ENCODE results near the gene THAP12.
"Not testable (repeated sequence)": the region's sequence is repeated elsewhere in the genome, so short reads cannot be mapped to it uniquely, and the experiment has no call there.

Gene THAP12, protein sequence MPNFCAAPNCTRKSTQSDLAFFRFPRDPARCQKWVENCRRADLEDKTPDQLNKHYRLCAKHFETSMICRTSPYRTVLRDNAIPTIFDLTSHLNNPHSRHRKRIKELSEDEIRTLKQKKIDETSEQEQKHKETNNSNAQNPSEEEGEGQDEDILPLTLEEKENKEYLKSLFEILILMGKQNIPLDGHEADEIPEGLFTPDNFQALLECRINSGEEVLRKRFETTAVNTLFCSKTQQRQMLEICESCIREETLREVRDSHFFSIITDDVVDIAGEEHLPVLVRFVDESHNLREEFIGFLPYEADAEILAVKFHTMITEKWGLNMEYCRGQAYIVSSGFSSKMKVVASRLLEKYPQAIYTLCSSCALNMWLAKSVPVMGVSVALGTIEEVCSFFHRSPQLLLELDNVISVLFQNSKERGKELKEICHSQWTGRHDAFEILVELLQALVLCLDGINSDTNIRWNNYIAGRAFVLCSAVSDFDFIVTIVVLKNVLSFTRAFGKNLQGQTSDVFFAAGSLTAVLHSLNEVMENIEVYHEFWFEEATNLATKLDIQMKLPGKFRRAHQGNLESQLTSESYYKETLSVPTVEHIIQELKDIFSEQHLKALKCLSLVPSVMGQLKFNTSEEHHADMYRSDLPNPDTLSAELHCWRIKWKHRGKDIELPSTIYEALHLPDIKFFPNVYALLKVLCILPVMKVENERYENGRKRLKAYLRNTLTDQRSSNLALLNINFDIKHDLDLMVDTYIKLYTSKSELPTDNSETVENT

DNA sequence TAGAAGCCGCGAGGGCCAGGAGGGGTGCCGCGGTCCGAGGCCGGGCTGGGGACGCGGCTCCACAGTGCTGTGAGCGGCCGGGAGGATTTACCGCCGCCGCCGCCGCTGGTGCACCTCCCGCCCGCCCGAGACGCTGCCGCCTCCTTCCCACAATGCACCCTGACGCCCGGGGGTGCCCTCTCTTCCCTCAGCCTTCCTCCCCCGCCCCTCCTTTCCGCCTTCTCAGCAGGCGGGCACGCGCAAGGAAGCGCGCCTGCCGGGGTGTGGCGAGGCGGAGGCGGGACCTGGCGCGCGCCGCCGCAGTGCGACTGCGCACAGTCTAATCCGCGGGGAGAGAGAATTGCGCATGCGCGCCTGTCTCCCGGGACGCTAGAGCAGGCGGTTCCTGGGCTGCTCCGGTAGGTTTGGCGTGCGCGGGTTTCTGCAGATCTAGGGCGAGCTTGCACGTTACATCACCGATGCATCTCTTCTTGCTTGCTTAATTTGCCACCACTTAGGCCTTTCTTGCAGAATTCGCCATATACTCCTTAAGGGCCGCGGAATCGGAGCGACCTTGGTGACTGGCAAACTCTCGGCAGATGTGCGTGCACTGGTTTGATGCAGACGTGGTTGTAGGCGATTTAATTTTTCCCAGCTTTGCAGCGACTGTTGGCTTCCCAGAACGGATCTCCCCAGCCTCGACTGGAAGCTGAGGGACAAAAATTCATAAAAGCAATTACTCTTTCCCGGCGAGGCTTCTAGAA lies at the start of gene THAP12, which contains the start of gene GVQW3:
THAP12 (minus strand) TSS at position 156 of the 743 bp plus-strand sequence. CDS start 296 bp downstream, outside the sequence.
GVQW3 (plus strand) TSS at position 347 of the 743 bp plus-strand sequence. CDS start 506 bp downstream, outside the sequence.
- H3K4me3 ChIP-seq: peak within 1 kb of the TSS; percentile 82 to 99 (median 95)
- peak within 1 kb of the TSS; percentile 23 to 97 (median 89) for H3K27ac ChIP-seq

DNA sequence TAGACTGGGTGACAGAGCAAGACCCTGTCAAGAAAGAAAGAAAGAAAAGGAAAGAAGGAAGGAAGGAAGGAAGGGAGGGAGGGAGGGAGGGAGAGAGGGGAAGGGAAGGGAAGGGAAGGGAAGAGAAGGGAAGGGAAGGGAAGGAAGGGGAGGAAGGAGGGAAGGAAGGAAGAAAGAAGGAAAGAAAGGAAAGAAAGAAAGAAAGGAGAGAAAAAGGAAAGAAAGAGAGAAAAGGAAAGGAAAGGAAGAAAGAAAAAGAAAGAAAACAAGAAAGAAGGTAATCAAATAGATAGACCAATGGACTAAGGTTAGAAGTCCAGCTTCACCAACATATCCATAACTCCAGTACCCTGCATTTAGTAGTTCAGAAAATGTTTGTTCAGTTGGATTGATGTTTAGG lies 45.7 kb upstream of the THAP12 start:
- Histone ChIP-seq H3K4me3 (no peak overlapping the region), H3K27ac (no peak overlapping the region)

DNA sequence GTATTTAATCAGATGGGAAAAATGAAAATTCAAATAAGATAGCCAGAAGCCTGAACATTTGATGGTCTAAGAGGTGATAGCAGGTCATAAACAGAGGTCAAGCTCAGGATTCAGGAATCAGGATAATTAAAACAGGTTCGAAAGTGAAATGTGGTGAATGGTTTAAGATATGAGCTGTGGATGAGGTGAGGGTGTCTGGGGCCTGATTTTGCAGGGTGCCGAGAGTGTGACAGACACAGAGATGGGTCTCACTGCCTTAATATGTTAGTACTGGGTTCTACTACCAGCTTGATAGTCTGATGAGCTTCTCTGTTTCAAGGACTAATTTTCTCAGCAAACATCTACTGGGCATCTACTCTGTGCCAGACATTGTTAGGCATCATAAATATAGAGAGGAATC lies 44.0 kb upstream of the THAP12 start:
- H3K4me3 ChIP-seq: no peak overlapping the region
- no peak overlapping the region for H3K27ac ChIP-seq

DNA sequence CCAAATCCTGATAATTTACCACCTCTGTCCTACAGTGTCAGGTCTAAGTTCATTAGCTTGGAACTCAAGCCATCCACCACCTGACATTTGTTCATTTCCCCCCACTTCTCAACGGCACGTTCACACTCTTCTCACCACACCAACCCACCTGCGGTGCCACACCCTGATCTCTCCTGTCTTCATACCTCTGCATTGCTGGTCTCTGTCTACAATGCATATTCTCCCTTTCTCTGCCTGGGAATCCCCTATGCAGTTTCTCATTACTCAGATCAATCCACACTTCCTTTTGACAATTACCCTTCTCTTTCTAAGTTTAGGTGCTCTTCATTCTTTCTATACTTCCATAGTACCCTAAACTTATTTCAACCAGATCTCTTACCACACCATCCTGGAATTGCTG lies 43.4 kb upstream of the THAP12 start:
- no peak overlapping the region for H3K4me3 ChIP-seq
- H3K27ac ChIP-seq: no peak overlapping the region

DNA sequence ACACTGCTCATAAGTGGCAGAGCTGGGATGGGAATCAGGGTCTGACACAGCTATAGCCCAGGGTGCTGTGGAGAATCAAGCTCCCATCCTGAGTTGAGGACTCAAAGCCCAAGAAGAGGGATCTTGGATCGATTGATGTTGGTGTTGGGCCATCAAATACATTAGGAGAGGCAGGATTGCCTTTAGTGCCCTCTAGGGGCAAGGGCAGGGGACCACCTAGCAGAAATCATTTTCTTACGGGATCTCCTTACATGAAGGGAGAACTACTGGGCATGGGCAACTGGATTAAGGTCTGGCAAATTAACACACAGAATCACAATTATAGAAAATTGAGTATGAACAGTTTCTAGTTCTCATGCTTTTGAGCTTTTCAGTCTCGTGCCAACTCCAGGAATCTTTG lies 39.0 kb upstream of the THAP12 start:
- Histone ChIP-seq H3K27ac (no peak overlapping the region), H3K4me3 (no peak overlapping the region)

DNA sequence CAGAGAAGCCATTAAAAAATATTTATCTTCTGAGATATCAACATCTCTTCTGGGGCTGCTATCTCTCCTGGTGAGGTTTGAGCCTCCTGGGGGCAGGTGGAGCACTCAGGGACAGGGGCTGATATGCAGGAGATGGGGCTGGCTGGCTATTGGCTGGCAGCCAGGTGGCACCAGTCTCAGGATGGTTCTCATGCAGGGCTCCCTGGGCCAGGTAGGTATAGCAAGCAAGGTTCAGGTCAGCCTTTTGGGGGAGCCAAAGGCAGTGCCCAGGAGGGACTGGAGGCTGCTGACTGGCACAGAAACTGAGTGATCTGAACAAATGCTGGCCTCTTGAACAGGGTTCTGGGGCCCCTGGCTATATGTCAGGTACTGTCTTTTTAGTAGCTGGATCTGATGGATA lies 34.1 kb upstream of the THAP12 start:
- Histone ChIP-seq H3K4me3 (no peak overlapping the region), H3K27ac (no peak overlapping the region)

DNA sequence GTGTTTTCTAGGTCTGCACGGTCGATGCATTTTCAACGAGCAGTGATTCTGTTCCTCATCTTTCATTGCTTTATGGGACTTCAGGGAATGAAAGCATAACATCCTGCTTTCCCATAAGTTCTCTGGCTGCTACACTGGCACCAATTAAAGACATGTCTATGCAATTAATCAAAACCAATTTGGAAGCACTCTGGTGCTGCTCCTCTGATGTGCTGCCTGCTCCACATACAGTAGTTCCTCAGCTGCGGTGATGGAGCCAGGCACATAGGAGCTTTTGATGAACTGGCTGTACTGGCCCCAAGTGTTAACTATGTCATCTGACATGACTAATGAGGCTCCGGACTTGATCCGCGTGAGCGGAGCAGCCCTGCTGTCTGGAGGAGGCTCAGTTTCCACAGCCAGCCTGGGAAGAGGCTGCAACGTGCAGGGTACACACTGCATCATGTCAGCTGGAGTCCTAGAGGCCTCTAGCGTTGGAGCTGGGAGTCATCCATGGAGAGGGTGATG lies 30.0 kb upstream of the THAP12 start:
- no peak overlapping the region for H3K4me3 ChIP-seq
- no peak overlapping the region for H3K27ac ChIP-seq

DNA sequence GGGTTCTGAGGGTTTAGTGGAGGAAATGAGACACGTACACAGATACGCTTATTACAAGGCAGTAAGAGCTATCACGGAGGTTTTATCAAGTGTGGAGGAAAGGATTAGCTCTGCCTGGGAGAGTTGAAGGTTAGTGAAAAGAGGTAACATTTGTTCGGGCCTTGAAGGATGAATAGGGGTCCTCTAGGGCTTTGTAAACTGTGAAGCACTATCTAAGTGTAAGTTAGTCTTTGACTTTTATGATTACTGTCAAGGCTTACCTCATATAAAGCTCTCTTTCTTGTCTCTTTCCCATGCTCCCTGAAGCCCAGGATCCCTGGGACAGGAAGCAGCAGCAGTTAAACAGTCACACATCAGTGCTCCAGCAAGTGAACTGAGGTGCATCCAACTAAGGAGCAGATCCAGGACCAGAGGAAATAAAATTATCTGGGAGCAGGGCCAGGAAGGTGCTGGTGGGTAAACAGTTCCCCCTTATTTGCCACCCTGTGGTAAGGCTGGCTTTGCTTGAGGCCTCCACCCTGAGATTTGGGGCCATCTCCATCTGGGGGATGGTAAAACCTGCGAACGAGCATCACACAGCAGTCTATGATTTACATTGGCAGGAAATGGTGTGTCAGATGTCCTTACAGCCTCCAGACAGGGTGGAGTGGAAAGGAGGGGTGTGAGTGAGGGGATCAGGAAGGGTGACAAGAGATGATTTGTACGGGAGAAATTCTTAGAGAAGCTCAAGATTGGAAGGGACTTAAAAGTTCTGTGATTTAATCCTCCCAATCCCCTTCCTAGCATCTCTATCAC lies 27.4 kb upstream of the THAP12 start:
- H3K4me3 ChIP-seq: no peak overlapping the region
- H3K27ac ChIP-seq: no peak overlapping the region

DNA sequence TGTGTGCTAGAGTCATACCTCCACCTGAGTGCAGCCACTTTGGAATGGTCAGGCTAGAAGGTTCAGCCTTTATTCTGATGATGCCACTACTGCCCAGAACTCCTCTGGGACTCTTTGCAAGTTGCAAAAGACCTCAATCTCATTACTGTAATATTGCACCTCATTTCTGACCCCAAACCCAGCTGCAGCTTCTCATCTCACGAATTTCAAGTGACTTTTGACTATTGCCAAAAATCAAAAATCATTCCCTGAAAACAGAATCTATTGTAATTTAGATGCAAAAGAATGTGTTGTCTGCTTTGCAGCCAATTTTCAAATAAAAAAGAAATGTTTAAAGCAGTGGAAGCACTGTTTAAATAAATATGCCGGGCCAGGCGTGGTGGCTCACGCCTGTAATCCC lies 25.4 kb upstream of the THAP12 start:
- no peak overlapping the region for H3K4me3 ChIP-seq
- H3K27ac ChIP-seq: no peak overlapping the region

DNA sequence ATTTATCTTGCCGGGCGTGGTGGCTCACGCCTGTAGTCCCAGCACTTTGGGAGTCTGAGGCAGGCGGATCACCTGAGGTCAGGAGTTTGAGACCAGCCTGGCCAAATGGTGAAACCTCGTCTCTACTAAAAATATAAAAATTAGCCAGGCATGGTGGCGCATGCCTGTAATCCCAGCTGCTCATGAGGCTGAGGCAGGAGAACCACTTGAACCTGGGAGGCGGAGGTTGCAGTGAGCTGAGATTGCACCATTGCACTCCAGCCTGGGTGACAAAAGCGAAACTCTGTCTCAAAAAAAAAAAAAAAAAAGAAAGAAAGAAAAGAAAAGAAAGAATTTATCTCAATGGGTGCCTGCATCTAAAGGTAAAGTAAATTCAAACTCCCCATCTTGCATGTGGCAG lies 20.6 kb upstream of the THAP12 start:
- not testable (repeated sequence) for H3K27ac ChIP-seq, H3K4me3 ChIP-seq

DNA sequence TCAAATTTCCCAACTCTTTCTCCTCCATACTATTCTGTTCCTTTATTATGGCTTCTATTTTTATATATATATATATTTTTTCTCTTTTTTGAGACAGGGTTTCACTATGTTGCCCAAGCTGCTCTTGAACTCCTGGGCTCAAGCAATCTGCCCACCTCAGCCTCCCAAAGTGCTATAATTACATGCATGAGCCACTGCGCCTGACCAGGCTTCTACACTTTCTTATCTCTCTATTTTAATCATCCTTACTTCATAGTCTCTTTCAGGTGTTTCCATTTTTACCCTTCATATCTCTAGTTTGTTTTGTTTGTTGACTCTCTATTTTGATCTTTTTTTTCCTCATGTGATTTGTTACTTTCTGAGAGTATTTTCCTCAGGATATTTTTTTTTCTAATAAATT lies 20.0 kb upstream of the THAP12 start:
- H3K27ac ChIP-seq: no peak overlapping the region
- H3K4me3 ChIP-seq: no peak overlapping the region

DNA sequence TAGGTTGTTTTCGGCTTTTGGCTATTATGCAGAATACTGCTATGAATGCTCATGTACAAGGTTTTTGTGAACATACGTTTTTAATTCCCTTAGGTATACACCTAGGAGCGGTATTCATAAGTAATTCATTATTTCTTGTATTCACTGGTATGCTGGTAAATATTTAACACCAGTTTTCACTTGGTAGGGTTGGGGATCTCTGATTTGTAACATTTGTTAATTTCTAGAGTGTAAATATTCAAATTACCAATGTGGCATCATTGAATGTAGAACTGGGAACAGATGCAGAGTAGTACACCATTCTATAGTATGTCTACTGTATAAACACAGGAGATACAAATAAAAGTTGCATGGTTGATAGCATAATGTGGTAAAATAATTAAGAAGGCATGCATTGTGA lies 16.5 kb upstream of the THAP12 start:
- no peak overlapping the region for H3K27ac ChIP-seq

DNA sequence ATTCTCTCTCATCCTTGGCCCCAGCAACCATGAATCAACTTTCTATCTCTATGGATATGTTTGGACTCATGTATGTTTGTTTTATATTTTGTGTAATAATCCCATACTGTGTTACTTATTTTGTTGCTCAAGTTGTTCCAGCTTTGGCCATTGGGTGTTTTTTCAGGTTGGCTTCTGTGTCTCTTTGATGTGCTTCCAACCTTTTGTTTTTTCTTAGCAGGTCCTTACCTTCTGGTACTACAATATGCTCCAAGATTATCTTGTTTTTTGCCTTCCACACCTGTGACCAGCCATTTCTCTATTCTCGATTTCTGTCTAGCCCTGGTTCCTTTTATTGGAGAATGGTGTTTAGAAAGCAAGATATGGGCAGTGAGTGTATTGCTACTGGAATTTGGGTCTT lies 14.4 kb upstream of the THAP12 start:
- H3K4me3 ChIP-seq: no peak overlapping the region
- H3K27ac ChIP-seq: no peak overlapping the region

More for the DNA sequence above, 16.5 kb upstream of the THAP12 start:
- H3K4me3 ChIP-seq: no peak overlapping the region

DNA sequence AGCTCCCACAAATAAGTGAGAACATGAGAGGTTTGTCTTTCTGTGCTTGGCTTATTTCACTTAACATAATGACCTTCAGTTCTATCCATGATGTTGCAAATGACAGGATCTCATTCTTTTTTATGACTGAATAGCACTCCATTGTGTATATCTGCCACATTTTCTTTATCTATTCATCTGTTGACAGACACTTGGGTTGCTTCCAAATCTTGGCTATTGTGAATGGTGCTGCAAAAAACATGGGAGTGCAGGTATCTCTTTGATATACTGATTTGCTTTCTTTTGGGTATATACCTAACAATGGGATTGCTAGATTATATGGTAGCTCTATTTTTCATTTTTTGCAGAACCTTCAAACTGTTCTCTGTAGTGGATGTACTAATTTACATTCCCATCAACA lies 13.5 kb upstream of the THAP12 start:
- Histone ChIP-seq H3K27ac (no peak overlapping the region), H3K4me3 (no peak overlapping the region)

DNA sequence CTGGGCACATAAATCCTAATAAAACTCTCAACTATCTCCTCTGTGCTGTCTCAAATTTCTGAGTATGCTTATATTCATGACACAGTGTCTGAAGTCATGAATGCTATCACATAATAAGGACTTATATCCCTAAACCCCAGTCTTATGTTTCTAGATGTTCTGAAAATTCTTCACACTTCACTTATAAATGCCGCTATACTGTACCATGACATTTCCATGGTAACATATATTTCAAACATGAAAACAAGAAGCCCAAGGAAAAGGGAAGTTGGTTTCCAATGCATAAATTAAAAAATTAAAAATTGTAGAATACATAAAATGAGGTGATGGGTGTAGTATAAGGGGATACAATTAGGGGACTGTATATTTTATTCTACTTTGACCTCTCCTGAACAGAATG lies 11.9 kb upstream of the THAP12 start:
- Histone ChIP-seq H3K27ac (no peak overlapping the region), H3K4me3 (no peak overlapping the region)

DNA sequence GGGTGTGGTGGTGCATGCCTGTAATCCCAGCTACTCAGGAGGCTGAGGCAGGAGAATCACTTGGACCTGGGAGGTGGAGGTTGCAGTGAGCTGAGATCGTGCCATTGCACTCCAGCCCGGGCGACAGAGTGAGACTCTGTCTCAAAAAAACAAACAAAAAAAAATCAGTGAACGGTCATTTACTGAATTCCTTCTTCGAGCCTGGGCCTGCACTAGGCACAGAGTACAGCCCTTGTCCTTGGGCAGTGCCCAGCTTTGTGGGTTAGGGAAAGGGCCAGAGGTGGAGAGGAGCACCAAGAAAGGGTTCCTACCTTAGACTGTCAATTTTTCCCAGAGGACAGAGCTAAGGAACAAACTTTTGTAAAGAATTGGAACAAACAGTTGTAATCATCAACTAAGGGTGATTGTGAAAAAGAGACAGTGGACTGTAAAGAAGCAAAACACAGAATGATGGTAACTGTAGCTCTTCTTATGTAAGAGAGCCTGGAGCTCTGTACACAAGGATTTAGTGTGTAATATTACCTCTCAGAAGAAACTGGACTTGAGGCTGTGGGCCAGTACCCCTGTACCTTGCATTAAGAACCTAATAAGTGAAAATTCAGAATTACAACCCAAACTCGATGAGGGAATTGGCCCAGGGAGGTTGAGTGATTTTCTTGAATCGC lies 11.0 kb upstream of the THAP12 start:
- peak overlapping the region in 1 of 21 experiments; percentile 9 for H3K27ac ChIP-seq

DNA sequence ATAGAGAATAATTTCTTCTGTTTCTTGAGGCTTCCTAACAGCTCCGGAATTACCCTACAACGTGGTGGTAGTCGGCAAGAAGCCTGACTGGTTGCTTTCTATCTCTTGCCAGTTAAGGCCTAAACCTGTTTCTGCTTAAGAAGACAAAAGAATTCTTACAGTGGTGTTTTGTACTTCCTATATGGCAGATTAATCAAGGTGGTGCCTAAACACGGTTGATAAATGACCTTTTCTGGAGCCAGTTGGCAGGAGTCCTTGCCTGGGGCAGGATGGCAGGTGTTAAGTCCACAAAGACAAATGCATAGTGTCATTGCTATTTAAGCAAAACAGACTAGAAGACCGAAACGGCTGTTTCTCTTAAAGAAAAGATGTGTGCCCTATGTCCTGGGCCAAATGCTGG lies 10.1 kb upstream of the THAP12 start:
- no peak overlapping the region for H3K27ac ChIP-seq
- H3K4me3 ChIP-seq: no peak overlapping the region

More for the DNA sequence above, 11.0 kb upstream of the THAP12 start:
- no peak overlapping the region for H3K4me3 ChIP-seq

DNA sequence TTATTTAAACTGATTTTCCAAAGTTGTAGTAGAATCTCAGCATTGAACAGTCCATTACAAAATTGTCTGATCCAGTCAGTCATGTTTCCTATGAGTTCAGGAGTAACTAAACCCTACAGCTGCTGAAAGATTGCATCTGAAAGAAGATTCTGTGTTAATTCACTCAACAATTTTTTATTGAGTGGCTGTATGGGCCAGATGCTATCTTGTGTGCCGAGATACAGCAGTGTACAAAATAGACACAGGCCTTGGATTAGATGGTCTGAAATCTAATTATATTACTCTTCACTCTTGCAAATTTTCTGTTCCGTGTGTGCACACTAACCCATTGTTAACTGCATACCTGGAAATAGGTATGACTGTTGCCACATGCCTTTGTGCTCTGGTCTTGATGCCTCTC lies 7.5 kb upstream of the THAP12 start:
- H3K27ac ChIP-seq: no peak overlapping the region
- H3K4me3 ChIP-seq: no peak overlapping the region

DNA sequence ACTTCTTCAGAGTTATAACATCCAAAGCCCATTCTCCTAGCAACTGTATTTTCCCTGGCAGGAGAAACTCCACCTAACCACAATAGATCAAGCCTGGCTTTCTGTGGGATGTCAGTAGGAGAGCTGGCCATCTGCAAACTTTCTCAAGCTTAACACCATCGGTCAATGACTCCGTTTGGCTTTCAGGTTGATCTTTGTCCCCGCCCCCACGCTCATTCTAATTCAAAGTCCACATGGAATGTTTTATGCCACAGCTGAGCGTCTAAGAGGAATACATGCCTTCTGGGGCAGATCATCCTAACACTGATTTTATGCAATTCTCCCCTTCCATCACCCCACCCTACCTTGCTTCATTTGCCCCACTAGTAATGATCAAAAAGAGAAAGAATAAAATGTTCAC lies 5.0 kb upstream of the THAP12 start:
- H3K4me3 ChIP-seq: no peak overlapping the region
- H3K27ac ChIP-seq: no peak overlapping the region

Data from skin epidermis (tissue), 12 donors.